ENCODE measurements around the gene NEK6. TPM values are rescaled to one million over a fixed set of nuclear protein-coding genes. Genes with fewer than 3 reads are reported as not detected.
A peak's percentile ranks its signal among the peaks of the same experiment; 100 is the strongest.

NEK6 gene
- total RNA-seq, 1 donor from 2014 or later: 24.4 TPM

GRCh38 chr9:124339603-124340146, 81.9 kb downstream of the NEK6 start:
- Mint-ChIP-seq H3K4me3 (ENCODE audit: low read depth) (no peak overlapping the region), H3K27me3 (no peaks in the 10 kb centered on the region), H3K36me3 (ENCODE audit: insufficient read depth) (peaks cover 18% of the 10 kb centered on the region), H3K4me1 (ENCODE audit: low read depth) (no peaks in the 10 kb centered on the region), H3K9me3 (ENCODE audit: low read depth) (peaks cover 4% of the 10 kb centered on the region), H3K27ac (no peak overlapping the region)
- DNase-seq (ENCODE audit: low spot score, unreplicated experiment): no peak
- no peak for TF ChIP-seq CTCF (IDR thresholded peaks at IDR 0.05; ENCODE audit: unreplicated experiment)

- Mint-ChIP-seq H3K27me3 (no peaks in the 10 kb centered on the region), H3K36me3 (ENCODE audit: insufficient read depth) (peaks cover 18% of the 10 kb centered on the region), H3K4me3 (ENCODE audit: low read depth) (no peak overlapping the region), H3K4me1 (ENCODE audit: low read depth) (no peaks in the 10 kb centered on the region), H3K27ac (no peak overlapping the region), H3K9me3 (ENCODE audit: low read depth) (peaks cover 4% of the 10 kb centered on the region)
- no peak for DNase-seq (ENCODE audit: low spot score, unreplicated experiment)
- TF ChIP-seq CTCF (IDR thresholded peaks at IDR 0.05; ENCODE audit: unreplicated experiment): no peak
Measured at GRCh38 chr9:124340219-124341069, 82.7 kb downstream of the NEK6 start.

GRCh38 chr9:124341455-124342170, 83.9 kb downstream of the NEK6 start:
- H3K4me1 Mint-ChIP-seq (ENCODE audit: low read depth): no peaks in the 10 kb centered on the region
- H3K9me3 Mint-ChIP-seq (ENCODE audit: low read depth): peaks cover 4% of the 10 kb centered on the region
- no peaks in the 10 kb centered on the region for H3K27me3 Mint-ChIP-seq
- peaks cover 15% of the 10 kb centered on the region for H3K36me3 Mint-ChIP-seq (ENCODE audit: insufficient read depth)
- TF ChIP-seq CTCF (IDR thresholded peaks at IDR 0.05; ENCODE audit: unreplicated experiment): no peak
- H3K4me3 Mint-ChIP-seq (ENCODE audit: low read depth): no peak overlapping the region
- no peak overlapping the region for H3K27ac Mint-ChIP-seq
- DNase-seq (ENCODE audit: low spot score, unreplicated experiment): no peak

GRCh38 chr9:124342402-124342775, 84.6 kb downstream of the NEK6 start:
- H3K36me3 Mint-ChIP-seq (ENCODE audit: insufficient read depth): peaks cover 10% of the 10 kb centered on the region
- H3K4me3 Mint-ChIP-seq (ENCODE audit: low read depth): no peak overlapping the region
- H3K27ac Mint-ChIP-seq: no peak overlapping the region
- H3K27me3 Mint-ChIP-seq: no peaks in the 10 kb centered on the region
- no peaks in the 10 kb centered on the region for H3K4me1 Mint-ChIP-seq (ENCODE audit: low read depth)
- TF ChIP-seq CTCF (IDR thresholded peaks at IDR 0.05; ENCODE audit: unreplicated experiment): no peak
- H3K9me3 Mint-ChIP-seq (ENCODE audit: low read depth): peaks cover 4% of the 10 kb centered on the region
- no peak for DNase-seq (ENCODE audit: low spot score, unreplicated experiment)

GRCh38 chr9:124342776-124343485, 85.2 kb downstream of the NEK6 start:
- Mint-ChIP-seq H3K4me1 (ENCODE audit: low read depth) (no peaks in the 10 kb centered on the region), H3K4me3 (ENCODE audit: low read depth) (no peak overlapping the region), H3K9me3 (ENCODE audit: low read depth) (peaks cover 4% of the 10 kb centered on the region), H3K36me3 (ENCODE audit: insufficient read depth) (peaks cover 6% of the 10 kb centered on the region), H3K27ac (peak overlapping the region; percentile 67), H3K27me3 (no peaks in the 10 kb centered on the region)
- no peak for DNase-seq (ENCODE audit: low spot score, unreplicated experiment)
- TF ChIP-seq CTCF (IDR thresholded peaks at IDR 0.05; ENCODE audit: unreplicated experiment): no peak

All from progenitor cell of endocrine pancreas (in vitro differentiated cells).